B cell (primary cell): ENCODE measurements around the gene TENM3. TPM values are rescaled to one million over a fixed set of nuclear protein-coding genes. Genes with fewer than 3 reads are reported as not detected.

ENCODE experiments used
- ATAC-seq: fragments of 200-7000 bp; cut with Tn5 transposase; one replicate; pipeline ENCODE4 v1.10.0; 2021; ENCODE audit warnings: low read depth, mild to moderate bottlenecking, moderate number of reproducible peaks, moderate library complexity
- CTCF ChIA-PET: fragments of 350-600 bp; sonication (Branson Sonifier 250); formaldehyde crosslinking; loops from one replicate; lab custom pipeline; 2021; ENCODE audit warnings: antibody characterized with exemption, inconsistent platforms; lab: Charles Lee
- POLR2A ChIA-PET: fragments of 350-600 bp; sonication (Branson Sonifier 250); formaldehyde crosslinking; loops from one replicate; lab custom pipeline; 2021; ENCODE audit warnings: antibody characterized with exemption; lab: Charles Lee
- DNase-seq: peaks from one replicate; pipeline ENCODE4 v3.0.0; 2013
- H2AFZ ChIP-seq: 2 replicates; pipeline ENCODE4 v1.6.1; 2012; ENCODE audit warnings: mild to moderate bottlenecking, low read depth, low read length; ENCODE audit not compliant: insufficient read depth, poor library complexity, severe bottlenecking
- H3K27ac ChIP-seq, 2 donors: 1 replicate in 1 of 2; 2 replicates in 1 of 2; pipeline ENCODE4 v1.5.1; 2012 to 2013; ENCODE audit warnings: low read length in 2 of 2, mild to moderate bottlenecking in 2 of 2, moderate library complexity in 1 of 2
- H3K27me3 ChIP-seq, 4 experiments: fragments of 200-600 bp in 1 of 4; sonication (generic) in 1 of 4; replicated peaks in 1 of 4; 1 replicate in 2 of 4; 2 replicates in 2 of 4; pipeline versions ENCODE4 v1.6.1 to v1.7.0; 2013 to 2016; ENCODE audit warnings: low read length in 3 of 4, mild to moderate bottlenecking in 2 of 4, mixed read lengths in 1 of 4, moderate library complexity in 1 of 4; ENCODE audit not compliant: insufficient read depth in 4 of 4, control insufficient read depth in 3 of 4; ENCODE audit errors: control extremely low read depth in 1 of 4
- H3K36me3 ChIP-seq, 2 experiments: replicated peaks in 1 of 2; 1 replicate in 1 of 2; 2 replicates in 1 of 2; pipeline versions ENCODE4 v1.6.1 to v1.7.1; 2013; ENCODE audit warnings: low read length in 1 of 2; ENCODE audit not compliant: insufficient read depth in 2 of 2, control insufficient read depth in 1 of 2; ENCODE audit errors: control extremely low read depth in 1 of 2, extremely low read depth in 1 of 2
- H3K4me1 ChIP-seq, 2 donors: fragments of 200-600 bp in 1 of 2; sonication (generic) in 1 of 2; 1 replicate in 1 of 2; 2 replicates in 1 of 2; pipeline versions ENCODE4 v1.5.1 to v1.6.1; 2013 to 2017; ENCODE audit warnings: low read length in 2 of 2; ENCODE audit not compliant: control insufficient read depth in 2 of 2, insufficient read depth in 2 of 2
- H3K4me2 ChIP-seq: replicated peaks from 2 replicates; pipeline ENCODE3; 2012; ENCODE audit warnings: mild to moderate bottlenecking, low read depth, low read length; ENCODE audit not compliant: poor library complexity, severe bottlenecking
- H3K4me3 ChIP-seq, 5 experiments: fragments of 200-600 bp in 1 of 5; sonication (generic) in 1 of 5; 1 replicate in 3 of 5; 2 replicates in 2 of 5; pipeline versions ENCODE4 v1.5.1 to v1.7.0; 2011 to 2016; ENCODE audit warnings: low read length in 4 of 5, mild to moderate bottlenecking in 4 of 5, low read depth in 2 of 5, control low read depth in 1 of 5, moderate library complexity in 1 of 5; ENCODE audit not compliant: insufficient read depth in 1 of 5; ENCODE audit errors: control extremely low read depth in 1 of 5, extremely low read depth in 1 of 5
- H3K79me2 ChIP-seq: fragments of 200-600 bp; sonication (generic); one replicate; pipeline ENCODE4 v1.6.0; 2016; ENCODE audit warnings: low read length; ENCODE audit not compliant: control insufficient read depth, insufficient read depth
- H3K9ac ChIP-seq: fragments of 200-600 bp; sonication (generic); 2 replicates; pipeline ENCODE4 v1.6.1; 2017; ENCODE audit warnings: mild to moderate bottlenecking, low read length, moderate library complexity
- H3K9me3 ChIP-seq, 3 donors: one replicate each; pipeline versions ENCODE4 v1.6.1 to v1.7.1; 2013; ENCODE audit warnings: low read length in 2 of 3; ENCODE audit not compliant: control insufficient read depth in 2 of 3, insufficient read depth in 1 of 3; ENCODE audit errors: control extremely low read depth in 1 of 3
- H4K20me1 ChIP-seq: 2 replicates; pipeline ENCODE4 v1.6.0; 2012; ENCODE audit warnings: mild to moderate bottlenecking, low read length; ENCODE audit not compliant: insufficient read depth, control insufficient read depth, poor library complexity, severe bottlenecking
- H3K27ac Mint-ChIP-seq: one replicate; pipeline ENCODE4 v1.8.0; 2021; ENCODE audit warnings: mixed read lengths
- H3K27me3 Mint-ChIP-seq: one replicate; pipeline ENCODE4 v1.8.0; 2021; ENCODE audit warnings: mixed read lengths
- H3K4me1 Mint-ChIP-seq: one replicate; pipeline ENCODE4 v1.8.0; 2021; ENCODE audit warnings: mixed read lengths
- H3K4me3 Mint-ChIP-seq: one replicate; pipeline ENCODE4 v1.8.0; 2021; ENCODE audit warnings: mixed read lengths
- H3K9me3 Mint-ChIP-seq: one replicate; pipeline ENCODE4 v1.8.0; 2022; ENCODE audit warnings: mixed read lengths; ENCODE audit not compliant: insufficient read depth
- CTCF ChIP-seq: fragments of 200-600 bp; IDR thresholded peaks from one replicate; pipeline ENCODE4 v1.8.0; 2022; ENCODE audit warnings: antibody characterized with exemption, mild to moderate bottlenecking
- EZH2 ChIP-seq: IDR thresholded peaks from 2 replicates; pipeline ENCODE4 v1.6.1; 2012; ENCODE audit warnings: borderline replicate concordance, low read depth, mild to moderate bottlenecking, moderate library complexity, low read length; ENCODE audit not compliant: insufficient read depth, poor library complexity, severe bottlenecking
- WGBS: methylation state at CpG from one replicate; pipeline ENCODE4 v1.1.5; 2013; ENCODE audit warnings: missing lambda C conversion rate; ENCODE audit not compliant: insufficient coverage; 5-methylcytosine and 5-hydroxymethylcytosine counted together
- intact Hi-C: fragments of 100-400 bp; cut with micrococcal nuclease; formaldehyde crosslinking; loops from one replicate; pipeline ENCODE4 v1.10.0; 2022
- polyA plus RNA-seq: library from polyadenylated mRNA; depleted of rRNA; stranded (reverse); fragments of >200 nt; gene quantifications from 2 replicates; pipeline ENCODE4 v1.2.3, GENCODE V29; 2012
- total RNA-seq, 2 donors: library from RNA; stranded (reverse); fragments of 120-200 nt in 1 of 2; gene quantifications; 1 replicate in 1 of 2; 2 replicates in 1 of 2; pipeline versions ENCODE4 v1.2.3 to v1.2.4, GENCODE V29; 2013 to 2022

The TENM3 gene
- total and polyA plus RNA-seq, 2 donors (not counting 1 experiment from before 2014, with no cell fraction given): not detected

GRCh38 chr4:182301736-182302135 lies 58.5 kb downstream of the TENM3 start:
- no peaks in the 10 kb centered on the region for H4K20me1 ChIP-seq
- intact Hi-C loops: no loop called here
- H3K4me3 ChIP-seq: no peak overlapping the region
- H3K4me3 Mint-ChIP-seq: no peak overlapping the region
- no peaks in the 10 kb centered on the region for H3K79me2 ChIP-seq
- H3K9me3 Mint-ChIP-seq: no peaks in the 10 kb centered on the region
- no peaks in the 10 kb centered on the region for H3K4me1 Mint-ChIP-seq
- POLR2A ChIA-PET: no interaction called here
- DNase-seq (no peak), ATAC-seq (no peak)
- H3K27me3 ChIP-seq: no peaks in the 10 kb centered on the region
- no peak for TF ChIP-seq EZH2
- TF ChIP-seq CTCF: no peak
- peaks cover 0 to 4% (median 0%) of the 10 kb centered on the region in 3 donors for H3K9me3 ChIP-seq
- no peak overlapping the region for H3K9ac ChIP-seq
- H3K27me3 Mint-ChIP-seq: no peaks in the 10 kb centered on the region
- H3K27ac ChIP-seq: no peak overlapping the region
- WGBS: 78% methylated on average over 5 of the region's 5 CpGs
- H2AFZ ChIP-seq: no peak overlapping the region
- H3K4me1 ChIP-seq: no peaks in the 10 kb centered on the region
- no peaks in the 10 kb centered on the region for H3K36me3 ChIP-seq
- H3K27ac Mint-ChIP-seq: no peak overlapping the region
- H3K4me2 ChIP-seq: no peak overlapping the region
- CTCF ChIA-PET: no interaction called here

GRCh38 chr4:182303847-182304246 lies 60.6 kb downstream of the TENM3 start:
- no peak overlapping the region for H2AFZ ChIP-seq
- H4K20me1 ChIP-seq: no peaks in the 10 kb centered on the region
- Mint-ChIP-seq H3K4me3 (no peak overlapping the region), H3K9me3 (no peaks in the 10 kb centered on the region), H3K27ac (no peak overlapping the region), H3K27me3 (no peaks in the 10 kb centered on the region), H3K4me1 (no peaks in the 10 kb centered on the region)
- TF ChIP-seq EZH2 (no peak), CTCF (no peak)
- CTCF ChIA-PET: no interaction called here
- no peaks in the 10 kb centered on the region for H3K79me2 ChIP-seq
- POLR2A ChIA-PET: no interaction called here
- DNase-seq (no peak), ATAC-seq (no peak)
- H3K27me3 ChIP-seq: no peaks in the 10 kb centered on the region
- no peak overlapping the region for H3K27ac ChIP-seq
- WGBS: 100% methylated on average over 1 of the region's 5 CpGs
- no peak overlapping the region for H3K9ac ChIP-seq
- intact Hi-C loops: no loop called here
- H3K4me3 ChIP-seq: no peak overlapping the region
- H3K4me1 ChIP-seq: no peaks in the 10 kb centered on the region
- peaks cover 0 to 6% (median 0%) of the 10 kb centered on the region in 3 donors for H3K9me3 ChIP-seq
- no peak overlapping the region for H3K4me2 ChIP-seq
- no peaks in the 10 kb centered on the region for H3K36me3 ChIP-seq
